Body of pancreas (tissue), 4 donors: ENCODE data around the gene GOT1. TPM values are rescaled to one million over a fixed set of nuclear protein-coding genes. Genes with fewer than 3 reads are reported as not detected.

Experiments
- ATAC-seq: fragments of 150-250 bp; one replicate; pipeline ENCODE4 v1.9.1; 2016
- DNase-seq, 4 donors: peaks; one replicate each; pipeline ENCODE4 v3.0.0-alpha.2; 2019
- H3K27ac ChIP-seq, 4 donors: fragments of 200-600 bp; sonication (generic); 1 replicate in 3 of 4; 2 replicates in 1 of 4; pipeline versions ENCODE4 v1.5.1 to v1.6.1; 2016 to 2019; ENCODE audit warnings: mild to moderate bottlenecking in 1 of 4, mixed read lengths in 1 of 4, moderate library complexity in 1 of 4
- H3K27me3 ChIP-seq, 2 donors: fragments of 200-600 bp; sonication (generic); one replicate each; pipeline ENCODE4 v1.6.0; 2016; ENCODE audit warnings: mild to moderate bottlenecking in 1 of 2
- H3K36me3 ChIP-seq, 2 donors: fragments of 200-600 bp; sonication (generic); replicated peaks in 1 of 2; 2 replicates each; pipeline ENCODE4 v1.5.1; 2016; ENCODE audit warnings: low read depth in 2 of 2; ENCODE audit not compliant: insufficient read depth in 1 of 2
- H3K4me1 ChIP-seq: fragments of 200-600 bp; sonication (generic); one replicate; pipeline ENCODE4 v1.6.0; 2016
- H3K4me3 ChIP-seq, 2 donors: fragments of 200-600 bp; sonication (generic); 1 replicate in 1 of 2; 2 replicates in 1 of 2; pipeline ENCODE4 v1.5.1; 2016 to 2019
- H3K9me3 ChIP-seq, 3 donors: fragments of 200-600 bp; sonication (generic); 1 replicate in 2 of 3; 2 replicates in 1 of 3; pipeline ENCODE4 v1.5.1; 2016
- POLR2A ChIP-seq, 3 donors: fragments of 450-650 bp; IDR thresholded peaks; one replicate each; pipeline ENCODE4 v1.6.1; 2016; ENCODE audit warnings: antibody characterized with exemption in 3 of 3, mild to moderate bottlenecking in 2 of 3
- WGBS, 2 donors: methylation state at CpG; one replicate each; pipeline ENCODE4 v1.1.5; 2017; 5-methylcytosine and 5-hydroxymethylcytosine counted together
- intact Hi-C: fragments of 100-400 bp; cut with DNase I; formaldehyde crosslinking; loops from one replicate; pipeline ENCODE4 v1.15.1; 2023
- total RNA-seq, 2 donors: library from RNA; depleted of rRNA; stranded (reverse); fragments of >200 nt; gene quantifications; one replicate each; pipeline ENCODE4 v1.1.0, GENCODE V29; 2016
- TF ChIP-seq, protein P1 (sequence below), 7 experiments: fragments of 450-650 bp in 4 of 7; fragments of 200-600 bp in 3 of 7; sonication (generic) in 3 of 7; IDR thresholded peaks; one replicate each; pipeline ENCODE4 v1.5.1; 2016 to 2019; ENCODE audit warnings: antibody characterized with exemption in 7 of 7

The GOT1 gene
- total RNA-seq, 2 donors from 2014 or later: 7.3 to 14.8 TPM

DNA sequence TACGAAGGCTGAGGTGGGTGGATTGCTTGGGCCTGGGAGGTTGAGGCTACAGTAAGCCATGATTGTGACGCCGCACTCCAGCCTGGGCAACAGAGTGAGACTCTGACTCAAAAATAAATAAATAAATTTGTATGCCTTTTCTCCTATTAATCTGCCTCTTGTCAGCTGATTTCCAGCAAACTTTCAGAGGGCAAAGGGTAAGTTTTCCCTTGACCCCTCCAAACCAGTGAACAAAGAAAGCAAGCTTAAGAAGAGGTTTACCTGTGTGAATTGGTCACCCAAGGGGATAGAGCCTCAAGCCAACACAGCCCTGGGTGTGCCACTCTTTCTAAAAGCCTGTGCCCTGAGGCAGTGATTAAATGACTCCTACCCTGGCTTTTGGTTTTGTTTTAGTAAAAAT, 30.8 kb downstream of the GOT1 start:
- intact Hi-C loops: no loop called here
- H3K4me3 ChIP-seq: no peak overlapping the region
- H3K27ac ChIP-seq: no peak overlapping the region
- H3K27me3 ChIP-seq: no peaks in the 10 kb centered on the region
- ATAC-seq: no peak
- peaks cover 0 to 19% of the 10 kb centered on the region in 2 donors for H3K36me3 ChIP-seq
- no peak for DNase-seq
- 88 to 100% methylated on average over 3 of the region's 3 CpGs for WGBS, 2 donors
- no peak for TF ChIP-seq POLR2A (IDR thresholded peaks at IDR 0.05)
- TF ChIP-seq, protein P1, sequence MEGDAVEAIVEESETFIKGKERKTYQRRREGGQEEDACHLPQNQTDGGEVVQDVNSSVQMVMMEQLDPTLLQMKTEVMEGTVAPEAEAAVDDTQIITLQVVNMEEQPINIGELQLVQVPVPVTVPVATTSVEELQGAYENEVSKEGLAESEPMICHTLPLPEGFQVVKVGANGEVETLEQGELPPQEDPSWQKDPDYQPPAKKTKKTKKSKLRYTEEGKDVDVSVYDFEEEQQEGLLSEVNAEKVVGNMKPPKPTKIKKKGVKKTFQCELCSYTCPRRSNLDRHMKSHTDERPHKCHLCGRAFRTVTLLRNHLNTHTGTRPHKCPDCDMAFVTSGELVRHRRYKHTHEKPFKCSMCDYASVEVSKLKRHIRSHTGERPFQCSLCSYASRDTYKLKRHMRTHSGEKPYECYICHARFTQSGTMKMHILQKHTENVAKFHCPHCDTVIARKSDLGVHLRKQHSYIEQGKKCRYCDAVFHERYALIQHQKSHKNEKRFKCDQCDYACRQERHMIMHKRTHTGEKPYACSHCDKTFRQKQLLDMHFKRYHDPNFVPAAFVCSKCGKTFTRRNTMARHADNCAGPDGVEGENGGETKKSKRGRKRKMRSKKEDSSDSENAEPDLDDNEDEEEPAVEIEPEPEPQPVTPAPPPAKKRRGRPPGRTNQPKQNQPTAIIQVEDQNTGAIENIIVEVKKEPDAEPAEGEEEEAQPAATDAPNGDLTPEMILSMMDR (IDR thresholded peaks at IDR 0.05): no peak
- H3K9me3 ChIP-seq: no peaks in the 10 kb centered on the region
- H3K4me1 ChIP-seq: no peaks in the 10 kb centered on the region

DNA sequence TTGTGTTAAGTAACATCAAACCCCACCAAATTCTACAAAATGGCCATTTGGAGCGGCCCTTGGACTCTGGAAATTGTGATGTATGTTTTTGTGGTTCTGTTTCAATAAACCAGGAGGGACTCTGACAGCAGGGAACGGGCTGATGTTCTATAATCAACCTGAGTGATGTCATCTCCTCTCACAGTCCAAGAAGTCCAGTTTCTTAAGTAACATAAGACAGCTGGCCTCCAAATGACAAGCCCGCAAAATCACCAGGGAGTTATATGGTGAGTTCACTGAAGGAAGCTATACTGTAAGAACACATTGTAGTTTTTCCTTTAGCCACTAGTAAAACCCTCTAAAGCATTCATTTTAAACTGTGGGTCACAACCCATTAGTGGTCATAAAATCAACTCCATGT, 34.0 kb downstream of the GOT1 start:
- Histone ChIP-seq H3K27ac (no peak overlapping the region), H3K36me3 (peaks cover 0 to 8% of the 10 kb centered on the region in 2 donors), H3K4me1 (peaks cover 8% of the 10 kb centered on the region), H3K4me3 (no peak overlapping the region), H3K27me3 (no peaks in the 10 kb centered on the region), H3K9me3 (no peaks in the 10 kb centered on the region)
- no peak for ATAC-seq
- TF ChIP-seq, protein P1 (IDR thresholded peaks at IDR 0.05): no peak
- TF ChIP-seq POLR2A (IDR thresholded peaks at IDR 0.05): no peak
- intact Hi-C loops: no loop called here
- no peak for DNase-seq
- 83 to 84% methylated on average over 3 of the region's 3 CpGs for WGBS, 2 donors

DNA sequence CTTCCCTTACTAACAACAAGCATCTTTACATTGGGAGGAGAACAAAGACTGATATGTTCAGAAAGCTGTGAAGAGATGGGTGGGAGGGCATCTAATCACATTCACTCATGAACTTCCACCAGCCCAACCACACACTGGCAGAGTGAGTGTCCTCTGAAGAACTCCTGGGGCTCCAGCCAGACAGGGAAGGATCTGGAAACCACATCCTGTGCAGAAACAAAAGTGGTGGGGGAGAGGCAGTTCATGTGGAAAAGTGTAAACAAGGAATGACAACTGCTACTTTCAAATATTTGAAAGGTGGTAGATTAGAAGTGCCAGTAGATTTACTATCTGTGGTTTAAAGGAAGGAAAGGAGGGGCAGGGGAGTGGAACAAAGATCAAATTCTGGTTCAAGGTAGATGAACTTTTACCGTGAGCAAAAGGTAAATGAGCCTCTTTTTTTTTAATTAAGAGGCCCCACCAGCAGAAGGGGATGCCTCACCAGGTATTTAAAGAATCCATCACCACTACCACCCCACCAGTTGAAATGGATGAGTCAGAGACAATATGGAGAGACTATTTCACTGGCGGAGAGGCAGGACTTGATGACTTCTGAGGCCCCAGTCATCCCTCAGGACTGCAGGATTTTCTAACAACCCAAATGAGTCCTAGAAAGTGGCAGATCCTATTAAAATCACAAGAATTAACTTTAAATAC, 34.5 kb downstream of the GOT1 start:
- WGBS, 2 donors: 45 to 51% methylated on average over 2 of the region's 2 CpGs
- DNase-seq: no peak
- no peaks in the 10 kb centered on the region for H3K9me3 ChIP-seq
- H3K27ac ChIP-seq: no peak overlapping the region
- ATAC-seq: no peak
- intact Hi-C loops: no loop called here
- peaks cover 8% of the 10 kb centered on the region for H3K4me1 ChIP-seq
- TF ChIP-seq, protein P1 (IDR thresholded peaks at IDR 0.05): no peak
- H3K27me3 ChIP-seq: no peaks in the 10 kb centered on the region
- H3K36me3 ChIP-seq: peaks cover 0 to 5% of the 10 kb centered on the region in 2 donors
- no peak overlapping the region for H3K4me3 ChIP-seq

DNA sequence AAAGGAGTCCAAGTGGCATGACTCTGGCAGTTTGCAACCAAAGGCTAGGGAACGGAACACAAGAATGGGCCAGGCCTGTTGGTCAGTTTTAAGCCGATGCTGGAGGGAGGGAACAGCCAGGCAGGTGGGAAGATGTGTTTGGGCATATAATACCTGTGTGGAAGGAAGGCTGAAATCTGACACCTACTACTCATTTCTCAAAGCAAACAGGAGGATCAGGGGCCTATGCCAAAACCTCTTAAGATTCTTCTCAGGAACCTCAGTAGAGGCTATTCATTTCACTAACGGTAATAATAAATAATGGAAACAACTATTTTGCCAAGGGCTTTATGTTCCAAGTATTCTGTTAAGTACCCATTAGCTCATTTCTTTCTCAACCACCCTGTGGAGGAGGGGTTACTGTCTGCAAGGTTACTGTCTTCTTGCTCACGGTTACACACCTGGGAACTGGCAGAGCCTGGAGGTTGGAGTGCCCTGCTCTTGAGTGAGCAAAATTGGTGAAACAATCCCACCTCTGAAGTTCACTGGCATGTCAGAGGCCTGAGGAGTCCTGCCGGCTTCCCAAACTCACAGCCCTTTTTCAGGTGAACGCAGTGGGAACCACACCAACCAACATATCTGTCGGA, 35.5 kb downstream of the GOT1 start:
- Histone ChIP-seq H3K36me3 (peaks cover 0 to 5% of the 10 kb centered on the region in 2 donors), H3K27me3 (no peaks in the 10 kb centered on the region), H3K4me3 (no peak overlapping the region), H3K4me1 (peaks cover 8% of the 10 kb centered on the region), H3K27ac (no peak overlapping the region), H3K9me3 (no peaks in the 10 kb centered on the region)
- TF ChIP-seq POLR2A (IDR thresholded peaks at IDR 0.05): no peak
- TF ChIP-seq, protein P1 (IDR thresholded peaks at IDR 0.05): no peak
- intact Hi-C loops: loop anchor here (5.0 kb wide), 1 partner anchor 217 kb away; no protein-coding TSS in a partner anchor
- 82 to 87% methylated on average over 7 of the region's 7 CpGs for WGBS, 2 donors
- ATAC-seq: no peak
- DNase-seq: no peak
